ENCODE data around the gene SFXN2.
"Not testable (repeated sequence)": the region's sequence is repeated elsewhere in the genome, so short reads cannot be mapped to it uniquely, and the experiment has no call there.

The SFXN2 gene

DNA sequence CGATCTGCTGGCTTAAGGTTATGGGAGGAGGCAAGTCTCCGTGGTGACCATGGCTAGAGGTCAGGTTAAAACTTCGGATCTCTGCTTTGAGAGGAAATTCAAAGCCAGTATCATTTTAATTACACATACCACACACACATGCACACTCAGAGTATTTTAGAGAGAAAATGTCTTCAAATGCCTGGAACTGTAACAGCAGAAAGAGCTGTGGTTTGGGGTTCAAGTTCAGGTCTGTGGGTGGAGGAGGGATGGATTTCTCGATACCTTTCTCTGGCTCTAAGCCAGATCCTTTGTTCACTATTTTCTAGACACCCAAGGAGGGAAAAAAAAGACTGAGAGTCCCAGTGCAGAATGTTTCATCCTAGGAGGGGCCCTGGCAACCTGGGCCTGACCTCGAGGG is 32.7 kb upstream of the SFXN2 start:
- no peak for DNase-seq

DNA sequence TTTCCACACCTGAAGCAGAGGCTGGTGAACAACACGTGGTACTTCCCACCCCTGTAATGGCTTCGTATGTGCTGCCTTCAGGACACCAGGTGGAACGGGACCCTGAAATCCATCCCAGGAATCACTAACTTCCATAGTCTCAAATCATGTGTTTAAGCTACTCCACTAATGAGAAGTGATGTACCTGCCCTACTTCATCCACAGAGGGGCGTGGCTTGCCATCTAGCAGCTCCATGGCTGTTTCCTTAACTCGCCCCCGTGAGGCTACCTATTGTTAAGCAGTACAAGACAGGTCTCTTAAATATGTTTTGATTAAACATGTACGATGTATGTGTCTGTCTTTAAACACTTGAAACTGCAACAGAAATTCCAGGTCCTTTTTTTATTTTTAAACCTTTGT is 32.0 kb upstream of the SFXN2 start:
- DNase-seq = no peak

- no peak for DNase-seq
Observed at GRCh38 chr10:102682981-102683380, 31.5 kb upstream of the SFXN2 start.

- DNase-seq = no peak
Observed at GRCh38 chr10:102683736-102684135, 30.7 kb upstream of the SFXN2 start.

GRCh38 chr10:102691285-102692066 is 23.0 kb upstream of the SFXN2 start:
- DNase-seq = no peak

DNA sequence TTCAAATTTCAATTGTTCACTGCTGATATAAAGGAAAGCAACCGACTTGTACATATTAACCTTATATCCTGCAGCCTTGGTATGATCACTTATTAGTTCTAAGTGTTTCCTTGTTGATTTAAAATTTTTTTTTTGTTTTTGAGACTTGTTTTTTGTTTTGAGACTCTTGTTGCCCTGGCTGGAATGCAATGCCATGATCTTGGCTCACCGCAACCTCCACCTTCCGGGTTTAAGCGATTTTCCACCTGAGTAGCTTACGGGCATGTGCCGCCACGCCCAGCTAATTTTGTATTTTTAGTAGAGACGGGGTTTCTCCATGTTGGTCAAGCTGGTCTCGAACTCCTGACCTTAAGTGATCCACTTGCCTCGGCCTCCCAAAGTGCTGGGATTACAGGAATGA is 19.0 kb upstream of the SFXN2 start:
- not testable (repeated sequence) for DNase-seq

GRCh38 chr10:102696736-102697135 is 17.7 kb upstream of the SFXN2 start:
- no peak for DNase-seq

DNA sequence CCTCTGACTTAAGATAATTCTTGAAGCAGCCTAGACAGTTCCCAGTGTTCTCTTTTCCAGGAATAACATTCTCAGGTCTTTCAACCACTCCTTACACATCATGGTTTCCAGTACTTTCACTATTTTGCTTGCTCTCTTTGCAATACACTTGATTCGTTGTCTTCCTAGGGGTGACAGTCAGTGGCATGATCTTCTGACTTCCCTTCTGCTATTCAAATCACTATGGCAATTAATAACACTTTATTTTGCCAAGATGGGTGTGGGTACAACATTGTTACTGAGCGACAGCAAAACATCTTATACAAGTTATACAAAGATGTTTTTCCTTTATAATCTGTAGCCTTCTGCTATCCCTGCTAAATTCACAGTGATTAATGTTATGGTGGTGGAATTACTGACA is 15.5 kb upstream of the SFXN2 start:
- DNase-seq = no peak

GRCh38 chr10:102701272-102701671 is 13.2 kb upstream of the SFXN2 start:
- no peak for DNase-seq

GRCh38 chr10:102701796-102702195 is 12.6 kb upstream of the SFXN2 start:
- DNase-seq = no peak

DNA sequence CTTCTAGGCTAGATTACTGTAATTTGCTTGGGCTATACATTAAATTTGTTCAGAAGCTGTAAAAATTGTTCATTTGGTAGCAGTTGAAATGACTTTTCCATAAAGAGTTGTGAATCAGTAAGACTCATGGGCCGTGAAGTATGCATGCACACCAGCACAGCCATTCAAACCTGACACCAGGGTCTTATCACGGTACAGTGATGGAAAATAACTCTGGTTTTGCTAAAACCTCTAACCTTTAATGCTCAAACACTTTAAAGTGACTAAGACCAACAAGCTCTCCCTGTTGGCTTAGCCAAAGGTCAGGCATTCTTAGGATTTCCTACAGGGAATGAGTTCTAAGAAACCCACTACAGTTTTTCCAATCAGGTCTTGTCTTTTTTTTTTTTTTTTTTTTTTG is 11.7 kb upstream of the SFXN2 start:
- no peak for DNase-seq

- no peak for DNase-seq
Observed at GRCh38 chr10:102704915-102705314, 9.5 kb upstream of the SFXN2 start.

DNA sequence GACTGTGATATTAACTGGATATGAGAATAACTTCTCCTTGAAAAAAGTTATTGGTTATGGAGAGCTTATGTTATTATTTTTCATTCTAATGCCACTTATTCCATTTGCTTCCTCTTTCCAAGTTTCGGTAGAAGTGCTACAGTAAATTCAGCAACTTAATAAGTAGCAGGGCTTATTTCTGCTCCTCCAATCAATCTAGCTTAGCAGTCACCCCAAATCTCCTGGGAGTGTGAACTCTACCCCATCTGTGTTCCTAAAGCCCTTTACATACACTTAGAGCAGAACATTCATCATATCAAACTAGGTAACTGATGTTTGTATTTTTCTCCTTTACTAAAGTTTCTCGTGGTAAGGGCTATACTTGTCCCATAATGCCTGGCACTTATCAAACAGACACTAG is 8.9 kb upstream of the SFXN2 start:
- no peak for DNase-seq

- no peak for DNase-seq
Observed at GRCh38 chr10:102710609-102711008, 3.8 kb upstream of the SFXN2 start.

- no peak for DNase-seq
Observed at GRCh38 chr10:102712089-102712488, 2.3 kb upstream of the SFXN2 start.

- DNase-seq = no peak
Observed at GRCh38 chr10:102712843-102713538, 1.4 kb upstream of the SFXN2 start.

- no peak for DNase-seq
Observed at GRCh38 chr10:102713539-102713813, 960 bp upstream of the SFXN2 start.

GRCh38 chr10:102713814-102714620 is 419 bp upstream of the SFXN2 start, which contains the start of gene ARL3:
ARL3 (minus strand) TSS chr10:102714397; CDS start chr10:102714275, 122 bp downstream.
- DNase-seq = peak; percentile 97

- DNase-seq = no peak
Observed at GRCh38 chr10:102715880-102716279, 1.4 kb downstream of the SFXN2 start.

DNA sequence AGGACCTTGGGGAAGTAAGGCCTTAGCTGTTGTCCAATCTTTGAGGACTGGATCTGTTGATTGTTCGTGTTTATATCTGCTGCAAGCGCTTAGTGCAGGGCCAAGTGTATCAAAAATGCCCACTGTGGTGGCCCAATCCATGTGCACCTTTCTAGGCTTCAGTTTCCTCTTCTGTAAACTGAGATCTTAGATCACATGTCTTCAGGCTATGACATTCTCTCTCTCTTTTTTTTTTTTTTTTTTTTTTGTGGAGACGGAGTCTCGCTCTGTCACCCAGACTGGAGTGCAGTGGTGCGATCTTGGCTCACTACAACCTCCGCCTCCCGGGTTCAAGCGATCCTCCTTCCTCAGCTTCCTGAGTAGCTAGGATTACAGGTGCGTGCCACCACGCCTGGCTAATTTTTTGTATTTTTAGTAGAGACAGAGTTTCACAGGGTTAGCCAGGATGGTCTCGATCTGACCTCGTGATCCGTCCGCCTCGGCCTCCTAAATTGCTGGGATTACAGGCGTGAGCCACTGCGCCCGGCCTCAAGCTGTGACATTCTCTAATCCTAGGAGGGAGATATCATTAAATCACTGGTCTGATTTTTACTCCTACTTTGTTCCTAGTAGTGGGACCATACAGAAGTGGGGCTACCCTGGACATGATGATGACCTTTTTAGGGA is 2.6 kb downstream of the SFXN2 start:
- not testable (repeated sequence) for DNase-seq

DNA sequence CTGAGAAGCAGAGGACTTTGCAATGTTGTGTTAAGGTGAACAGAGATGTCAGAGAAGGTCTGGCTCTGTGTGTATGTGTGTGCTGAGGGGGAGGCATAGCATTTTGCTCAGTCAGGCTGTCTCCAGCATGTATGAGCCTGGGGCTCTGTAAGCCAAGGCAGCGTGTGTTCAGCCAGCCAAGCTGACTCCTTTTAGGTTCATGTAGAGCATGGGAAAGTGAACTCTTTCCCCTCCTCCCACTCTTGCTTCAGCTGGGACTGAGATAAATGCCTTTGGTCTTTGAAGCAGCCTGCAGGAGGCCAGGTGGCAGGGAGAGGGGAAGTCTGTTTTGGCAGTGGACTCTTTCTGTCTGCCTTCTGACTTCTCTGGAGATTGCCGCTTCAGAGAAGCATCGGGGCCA is 3.8 kb downstream of the SFXN2 start:
- no peak for DNase-seq

DNA sequence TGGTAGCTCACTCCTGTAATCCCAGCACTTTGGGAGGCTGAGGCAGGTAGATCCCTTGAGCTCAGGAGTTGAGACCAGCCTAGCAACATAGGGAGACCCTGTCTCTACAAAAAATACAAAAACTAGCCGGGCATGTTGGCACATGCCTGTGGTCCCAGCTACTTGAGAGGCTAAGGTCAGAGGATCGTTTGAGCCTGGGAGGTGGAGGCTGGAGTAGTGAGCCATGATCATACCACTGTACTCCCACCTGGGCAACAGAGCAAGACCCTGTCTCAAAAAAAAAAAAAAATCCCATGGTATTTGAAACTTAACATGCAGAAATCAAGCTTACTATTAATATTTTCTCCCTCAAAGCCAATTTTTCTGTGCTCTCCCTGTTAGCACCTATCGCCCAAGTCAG is 5.9 kb downstream of the SFXN2 start:
- DNase-seq = no peak

GRCh38 chr10:102720775-102721301 is 6.4 kb downstream of the SFXN2 start:
- no peak for DNase-seq

All from CD4-positive, alpha-beta T cell treated with Interleukin-4 for 4 hours (primary cell).